Measurements from ENCODE around the gene IQSEC3.

IQSEC3 gene

GRCh38 chr12:168763-169525 is 102.4 kb downstream of the IQSEC3 start:
- DNase-seq: no peak

GRCh38 chr12:169528-170370 is 103.2 kb downstream of the IQSEC3 start:
- DNase-seq: no peak

GRCh38 chr12:170371-171225 is 104.0 kb downstream of the IQSEC3 start:
- DNase-seq: no peak

- DNase-seq: no peak
These were observed 104.7 kb downstream of the IQSEC3 start for GRCh38 chr12:171276-171675.

- no peak for DNase-seq
These were observed 105.4 kb downstream of the IQSEC3 start for GRCh38 chr12:171743-172676.

GRCh38 chr12:172732-173161 is 106.2 kb downstream of the IQSEC3 start:
- no peak for DNase-seq

GRCh38 chr12:174124-174523 is 107.6 kb downstream of the IQSEC3 start:
- DNase-seq: no peak

GRCh38 chr12:174596-174995 is 108.0 kb downstream of the IQSEC3 start:
- DNase-seq: no peak

GRCh38 chr12:175250-175649 is 108.7 kb downstream of the IQSEC3 start:
- DNase-seq: no peak

GRCh38 chr12:175759-176158 is 109.2 kb downstream of the IQSEC3 start:
- no peak for DNase-seq

- no peak for DNase-seq
These were observed 110.0 kb downstream of the IQSEC3 start for GRCh38 chr12:176321-177181.

- DNase-seq: no peak
These were observed 110.9 kb downstream of the IQSEC3 start for GRCh38 chr12:177336-177979.

GRCh38 chr12:177980-178828 is 111.6 kb downstream of the IQSEC3 start:
- no peak for DNase-seq

GRCh38 chr12:178829-179109 is 112.2 kb downstream of the IQSEC3 start:
- DNase-seq: no peak

GRCh38 chr12:179131-179884 is 112.7 kb downstream of the IQSEC3 start:
- no peak for DNase-seq

- DNase-seq: no peak
These were observed 113.3 kb downstream of the IQSEC3 start for GRCh38 chr12:179885-180284.

- peak; percentile 37 for DNase-seq
These were observed 113.9 kb downstream of the IQSEC3 start for GRCh38 chr12:180445-180844.

- DNase-seq: no peak
These were observed 115.4 kb downstream of the IQSEC3 start for GRCh38 chr12:181921-182320.

GRCh38 chr12:182381-182892 is 115.9 kb downstream of the IQSEC3 start:
- no peak for DNase-seq

All from KG1 (cell line).